Measurements from ENCODE around the gene IGFBPL1. TPM values are rescaled to one million over a fixed set of nuclear protein-coding genes. Genes with fewer than 3 reads are reported as not detected.

IGFBPL1 gene
- total and polyA plus RNA-seq, 2 of the 8 experiments (the other 6 are each of a cell fraction or from before 2014, with no cell fraction given), result 31.3 to 33.8 TPM

GRCh38 chr9:38372762-38373619, 51.3 kb downstream of the IGFBPL1 start (continued):
- no peak for TF ChIP-seq TAF7 (optimal IDR thresholded peaks at IDR 0.05; ENCODE audit: borderline replicate concordance, low read depth, low read length)

Measured in H1 (cell line).